ENCODE results near the gene MEGF11.

- TF ChIP-seq CTCF (IDR thresholded peaks at IDR 0.05) (no peak), POLR2A (IDR thresholded peaks at IDR 0.05) (no peak)
Measured at GRCh38 chr15:66172324-66172980, 81.1 kb downstream of the MEGF11 start.

Measured in breast epithelium (tissue), 3 donors.